Hepatocyte (in vitro differentiated cells): ENCODE results near the gene C10orf105. TPM values are rescaled to one million over a fixed set of nuclear protein-coding genes. Genes with fewer than 3 reads are reported as not detected.

ENCODE experiments used
- DNase-seq: peaks from one replicate; pipeline ENCODE4 v3.0.0-alpha.2; 2016; ENCODE audit warnings: low spot score
- H2AFZ ChIP-seq: fragments of 200-600 bp; sonication (generic); 2 replicates; pipeline ENCODE4 v1.6.0; 2016; ENCODE audit warnings: antibody characterized with exemption, mild to moderate bottlenecking
- H3K27ac ChIP-seq: fragments of 200-600 bp; sonication (generic); 2 replicates; pipeline ENCODE4 v1.5.1; 2016; ENCODE audit warnings: mild to moderate bottlenecking
- H3K27me3 ChIP-seq: fragments of 200-600 bp; sonication (generic); 2 replicates; pipeline ENCODE4 v1.6.1; 2016
- H3K36me3 ChIP-seq: fragments of 200-600 bp; sonication (generic); replicated peaks from 2 replicates; pipeline ENCODE4 v1.5.1; 2016; ENCODE audit warnings: low read depth; ENCODE audit not compliant: insufficient read depth
- H3K4me1 ChIP-seq: fragments of 200-600 bp; sonication (generic); 2 replicates; pipeline ENCODE4 v1.5.1; 2016; ENCODE audit warnings: mild to moderate bottlenecking, moderate library complexity; ENCODE audit not compliant: insufficient read depth
- H3K4me2 ChIP-seq: fragments of 200-600 bp; sonication (generic); 2 replicates; pipeline ENCODE4 v1.6.0; 2016
- H3K4me3 ChIP-seq: fragments of 200-600 bp; sonication (generic); 2 replicates; pipeline ENCODE4 v1.5.1; 2016; ENCODE audit warnings: mild to moderate bottlenecking
- H3K79me2 ChIP-seq: fragments of 200-600 bp; sonication (generic); 2 replicates; pipeline ENCODE4 v1.6.0; 2017; ENCODE audit warnings: mild to moderate bottlenecking
- H3K9me2 ChIP-seq: fragments of 200-600 bp; sonication (generic); replicated peaks from 2 replicates; pipeline ENCODE4 v1.6.0; 2017; ENCODE audit warnings: mild to moderate bottlenecking; ENCODE audit not compliant: insufficient read depth
- H3K9me3 ChIP-seq: fragments of 200-600 bp; sonication (generic); 2 replicates; pipeline ENCODE4 v1.5.1; 2016; ENCODE audit warnings: low read depth, mild to moderate bottlenecking
- H4K20me1 ChIP-seq: fragments of 200-600 bp; sonication (generic); 2 replicates; pipeline ENCODE4 v1.6.0; 2016; ENCODE audit warnings: mild to moderate bottlenecking; ENCODE audit not compliant: insufficient read depth, poor library complexity, severe bottlenecking
- CTCF ChIP-seq: fragments of 200-600 bp; sonication (generic); IDR thresholded peaks from 2 replicates; pipeline ENCODE4 v1.5.1; 2016; ENCODE audit warnings: antibody characterized with exemption, mild to moderate bottlenecking; ENCODE audit not compliant: poor library complexity
- EZH2 ChIP-seq: fragments of 200-600 bp; sonication (generic); IDR thresholded peaks from 2 replicates; pipeline ENCODE4 v1.6.1; 2016; ENCODE audit warnings: antibody characterized with exemption, mild to moderate bottlenecking, borderline replicate concordance
- EZH2phosphoT487 ChIP-seq: fragments of 200-600 bp; sonication (generic); IDR thresholded peaks from one replicate; pipeline ENCODE4 v1.6.1; 2018; ENCODE audit warnings: antibody characterized with exemption, mild to moderate bottlenecking, low read depth, moderate library complexity; ENCODE audit not compliant: unreplicated experiment, severe bottlenecking
- WGBS: methylation state at CpG from one replicate; pipeline ENCODE4 v1.1.6; 2016; ENCODE audit warnings: low lambda C conversion rate; ENCODE audit errors: missing lambda C conversion rate; 5-methylcytosine and 5-hydroxymethylcytosine counted together
- polyA plus RNA-seq: library from polyadenylated mRNA; unstranded; fragments of >200 nt; fragmentation: Nextera tagmentation; extraction: Ambion mirVana; gene quantifications from 2 replicates; pipeline ENCODE4 v1.2.1, GENCODE V29; 2016
- total RNA-seq: library from RNA; depleted of rRNA; stranded (reverse); fragments of >200 nt; gene quantifications from 2 replicates; pipeline ENCODE4 v1.2.3, GENCODE V29; 2014

C10orf105 gene
- total and polyA plus RNA-seq, 2 experiments from 2014 or later, result not detected

GRCh38 chr10:71754562-71754961, 35.0 kb upstream of the C10orf105 start:
- Histone ChIP-seq H3K27ac (no peak overlapping the region), H3K9me2 (no peaks in the 10 kb centered on the region)

GRCh38 chr10:71753960-71754505, 34.5 kb upstream of the C10orf105 start:
- WGBS, result 82% methylated on average over 8 of the region's 8 CpGs
- no peak for DNase-seq
- no peaks in the 10 kb centered on the region for H3K79me2 ChIP-seq
- peaks cover 14% of the 10 kb centered on the region for H3K4me1 ChIP-seq
- H3K4me2 ChIP-seq, result no peak overlapping the region
- no peaks in the 10 kb centered on the region for H3K36me3 ChIP-seq
- no peak overlapping the region for H2AFZ ChIP-seq
- no peak overlapping the region for H3K4me3 ChIP-seq
- H3K27ac ChIP-seq, result no peak overlapping the region
- no peaks in the 10 kb centered on the region for H3K27me3 ChIP-seq
- TF ChIP-seq CTCF (no peak), EZH2phosphoT487 (no peak), EZH2 (no peak)
- H3K9me2 ChIP-seq, result no peaks in the 10 kb centered on the region
- H3K9me3 ChIP-seq, result no peaks in the 10 kb centered on the region
- H4K20me1 ChIP-seq, result no peaks in the 10 kb centered on the region

More at GRCh38 chr10:71754562-71754961, 35.0 kb upstream of the C10orf105 start:
- WGBS, result 87% methylated on average over 3 of the region's 3 CpGs
- no peaks in the 10 kb centered on the region for H3K27me3 ChIP-seq
- H4K20me1 ChIP-seq, result no peaks in the 10 kb centered on the region
- H3K4me3 ChIP-seq, result no peak overlapping the region
- peaks cover 14% of the 10 kb centered on the region for H3K4me1 ChIP-seq
- no peak overlapping the region for H2AFZ ChIP-seq
- no peak overlapping the region for H3K4me2 ChIP-seq
- DNase-seq, result no peak
- TF ChIP-seq CTCF, result no peak
- no peak for TF ChIP-seq EZH2phosphoT487
- no peak for TF ChIP-seq EZH2
- no peaks in the 10 kb centered on the region for H3K79me2 ChIP-seq
- H3K36me3 ChIP-seq, result no peaks in the 10 kb centered on the region
- no peaks in the 10 kb centered on the region for H3K9me3 ChIP-seq

GRCh38 chr10:71753091-71753959, 33.7 kb upstream of the C10orf105 start:
- WGBS, result 63% methylated on average over 15 of the region's 15 CpGs
- Histone ChIP-seq H3K27me3 (no peaks in the 10 kb centered on the region), H4K20me1 (no peaks in the 10 kb centered on the region), H3K4me1 (peaks cover 14% of the 10 kb centered on the region), H3K36me3 (no peaks in the 10 kb centered on the region), H3K4me3 (no peak overlapping the region), H3K4me2 (peak overlapping the region; percentile 8), H3K9me2 (no peaks in the 10 kb centered on the region), H3K27ac (peak overlapping the region; percentile 40), H3K79me2 (no peaks in the 10 kb centered on the region), H2AFZ (no peak overlapping the region), H3K9me3 (no peaks in the 10 kb centered on the region)
- TF ChIP-seq EZH2 (no peak), EZH2phosphoT487 (no peak), CTCF (no peak)
- DNase-seq, result peak; percentile 50
